Stimulated activated CD8-positive, alpha-beta memory T cell treated with anti-CD3 and anti-CD28 coated beads, Interleukin-7, amount 100 ng/mL, for 24 hours (primary cell): ENCODE results near the gene SLC2A2.
"Not testable (repeated sequence)": the region's sequence is repeated elsewhere in the genome, so short reads cannot be mapped to it uniquely, and the experiment has no call there.

ENCODE experiments used
- DNase-seq: peaks from one replicate; pipeline ENCODE4 v3.0.0-alpha.2; 2020; ENCODE audit warnings: low read depth

Gene SLC2A2

GRCh38 chr3:170988378-170988777 lies 38.1 kb downstream of the SLC2A2 start:
- DNase-seq = no peak

DNA sequence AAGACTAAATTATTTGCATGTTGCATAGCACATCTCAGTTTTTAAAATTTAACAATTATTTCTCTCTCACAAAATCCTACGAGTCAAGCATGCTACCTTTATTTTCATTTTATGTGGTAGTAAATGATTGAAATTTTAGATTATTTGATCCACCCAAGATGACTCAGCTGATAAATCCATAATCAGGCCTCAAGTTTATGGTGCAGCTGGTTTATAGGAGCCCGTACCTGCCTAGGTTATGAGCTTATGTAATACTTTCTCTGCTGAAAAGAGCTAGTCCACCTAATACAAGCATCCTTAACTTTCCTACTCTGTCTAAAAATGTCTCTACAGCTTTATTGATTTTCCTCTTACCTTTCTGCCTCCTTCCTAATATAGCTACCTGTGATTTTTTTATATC lies 41.2 kb downstream of the SLC2A2 start:
- no peak for DNase-seq

DNA sequence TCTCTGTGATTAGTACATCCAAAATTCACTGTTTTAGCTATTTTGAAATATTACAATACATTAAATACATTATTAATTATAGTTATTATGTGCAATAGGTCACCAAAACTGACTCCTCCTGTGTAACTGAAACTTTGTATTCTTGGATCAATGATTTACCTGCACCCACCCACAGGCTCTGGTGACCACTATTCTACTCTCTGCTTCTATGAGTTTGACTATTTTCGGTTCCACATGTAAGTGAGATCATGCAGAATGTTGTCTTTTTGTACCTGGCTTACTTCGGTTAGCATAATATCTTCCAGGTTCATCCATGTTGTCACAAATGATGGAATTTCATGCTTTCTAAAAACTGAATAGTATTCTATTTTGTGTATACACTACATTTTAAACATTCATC lies 43.8 kb downstream of the SLC2A2 start:
- DNase-seq = no peak

GRCh38 chr3:170980399-170980798 lies 46.1 kb downstream of the SLC2A2 start:
- DNase-seq = no peak

- no peak for DNase-seq
Measured at GRCh38 chr3:170977949-170978745, 48.4 kb downstream of the SLC2A2 start.

GRCh38 chr3:170976190-170976519 lies 50.4 kb downstream of the SLC2A2 start:
- DNase-seq = no peak

- DNase-seq = no peak
Measured at GRCh38 chr3:170975283-170976189, 51.0 kb downstream of the SLC2A2 start.

GRCh38 chr3:170974872-170975271 lies 51.6 kb downstream of the SLC2A2 start:
- DNase-seq = no peak

DNA sequence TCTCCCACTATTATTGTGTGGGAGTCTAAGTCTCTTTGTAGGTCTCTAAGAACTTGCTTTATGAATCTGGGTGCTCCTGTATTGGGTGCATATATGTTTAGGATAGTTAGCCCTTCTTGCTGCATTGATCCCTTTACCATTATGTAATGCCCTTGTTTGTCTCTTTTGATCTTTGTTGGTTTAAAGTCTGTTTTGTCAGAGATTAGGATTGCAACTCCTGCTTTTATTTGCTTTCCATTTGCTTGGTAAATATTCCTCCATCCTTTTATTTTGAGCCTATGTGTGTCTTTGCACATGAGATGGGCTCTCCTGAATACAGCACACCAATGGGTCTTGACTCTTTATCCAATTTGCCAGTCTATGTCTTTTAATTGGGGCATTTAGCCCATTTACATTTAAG lies 53.6 kb downstream of the SLC2A2 start:
- DNase-seq = not testable (repeated sequence)

DNA sequence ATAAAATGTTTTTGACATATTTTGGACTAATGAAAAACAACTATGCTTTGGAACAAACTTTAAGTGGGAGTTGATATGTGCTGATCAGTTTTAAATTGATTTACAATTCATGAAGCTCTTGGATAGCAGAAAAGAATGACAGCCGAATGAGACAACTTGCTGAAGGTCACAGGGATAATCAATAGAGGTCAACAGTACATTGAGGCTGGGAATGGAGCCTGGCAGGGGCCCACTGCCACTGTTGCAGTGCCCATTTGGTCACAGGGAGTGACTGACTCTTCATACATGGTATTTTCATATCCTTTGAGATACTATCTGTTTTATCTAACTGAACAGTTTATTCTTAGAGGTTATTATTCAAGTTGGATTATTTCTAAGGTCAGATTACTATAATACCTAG lies 59.4 kb downstream of the SLC2A2 start:
- no peak for DNase-seq

- DNase-seq = no peak
Measured at GRCh38 chr3:170966495-170966894, 60.0 kb downstream of the SLC2A2 start.

GRCh38 chr3:170962411-170962810 lies 64.1 kb downstream of the SLC2A2 start:
- DNase-seq = no peak

GRCh38 chr3:170961616-170962400 lies 64.7 kb downstream of the SLC2A2 start:
- no peak for DNase-seq

DNA sequence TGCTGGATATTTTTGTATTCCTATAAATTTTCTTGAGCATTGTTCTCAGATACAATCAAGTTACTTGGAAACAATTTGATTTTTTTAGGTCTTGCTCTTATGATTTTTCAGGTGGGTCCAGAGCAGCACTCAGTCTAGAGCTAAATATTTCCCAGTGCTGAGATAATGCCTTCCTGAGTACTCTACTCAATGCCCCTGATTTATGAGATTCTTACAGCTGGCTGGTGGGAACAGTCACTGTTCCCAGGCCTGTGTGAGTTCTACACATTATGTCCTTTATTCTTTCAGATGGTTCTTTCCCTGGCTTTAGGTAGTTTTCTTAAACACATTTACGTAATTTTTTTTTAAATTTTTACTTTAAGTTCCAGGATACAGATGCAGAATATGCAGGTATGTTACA lies 67.1 kb downstream of the SLC2A2 start:
- no peak for DNase-seq

- DNase-seq = no peak
Measured at GRCh38 chr3:170956647-170957046, 69.9 kb downstream of the SLC2A2 start.

GRCh38 chr3:170953736-170954135 lies 72.8 kb downstream of the SLC2A2 start:
- DNase-seq = no peak

- no peak for DNase-seq
Measured at GRCh38 chr3:170953229-170953628, 73.3 kb downstream of the SLC2A2 start.

- DNase-seq = no peak
Measured at GRCh38 chr3:170949211-170949610, 77.3 kb downstream of the SLC2A2 start.

DNA sequence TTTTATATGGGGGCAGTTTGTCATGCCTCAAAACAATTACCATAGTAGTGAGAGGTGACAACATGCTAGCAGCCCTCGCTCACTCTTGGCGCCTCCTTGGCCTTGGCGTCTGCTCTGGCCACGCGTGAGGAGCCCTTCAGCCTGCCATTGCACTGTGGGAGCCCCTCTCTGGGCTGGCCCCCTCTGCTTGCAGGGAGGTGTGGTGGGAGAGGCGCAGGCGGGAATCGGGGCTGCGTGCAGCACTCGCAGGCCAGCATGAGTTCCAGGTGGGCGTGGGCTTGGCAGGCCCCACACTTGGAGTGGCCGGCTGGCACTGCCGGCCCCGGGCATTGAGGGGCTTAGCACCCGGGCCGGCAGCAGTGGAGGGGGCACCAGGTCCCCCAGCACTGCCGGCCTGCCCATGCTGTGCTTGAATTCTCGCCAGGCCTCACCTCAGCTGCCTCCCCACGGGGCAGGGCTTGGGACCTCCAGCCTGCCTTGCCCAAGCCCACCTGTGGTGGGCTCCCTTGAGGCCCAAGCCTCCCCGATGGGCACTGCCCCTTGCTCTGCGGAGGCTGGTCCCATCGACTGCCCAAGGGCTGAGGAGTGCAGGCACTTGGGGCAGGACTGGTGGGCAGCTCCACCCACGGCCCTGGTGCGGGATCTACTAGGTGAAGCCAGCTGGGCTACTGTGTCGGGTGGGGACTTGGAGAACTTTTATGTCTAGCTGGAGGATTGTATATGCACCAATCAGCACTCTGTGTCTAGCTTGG lies 79.3 kb downstream of the SLC2A2 start:
- no peak for DNase-seq
